Esophagus muscularis mucosa (tissue), 4 donors: ENCODE measurements around the gene GUCY2F. TPM values are rescaled to one million over a fixed set of nuclear protein-coding genes. Genes with fewer than 3 reads are reported as not detected.

ENCODE experiments used
- DNase-seq: peaks from one replicate; pipeline ENCODE4 v3.0.0-alpha.2; 2017; ENCODE audit errors: extremely low spot score
- H3K27ac ChIP-seq, 4 donors: fragments of 200-600 bp; sonication (generic); replicated peaks in 1 of 4; 1 replicate in 3 of 4; 2 replicates in 1 of 4; pipeline ENCODE4 v1.5.1; 2016 to 2019; ENCODE audit warnings: mild to moderate bottlenecking in 1 of 4
- H3K27me3 ChIP-seq, 4 donors: fragments of 200-600 bp; sonication (generic); one replicate each; pipeline versions ENCODE4 v1.5.1 to v1.6.0; 2016 to 2019
- H3K36me3 ChIP-seq, 4 donors: fragments of 200-600 bp; sonication (generic); one replicate each; pipeline ENCODE4 v1.5.1; 2016 to 2019
- H3K4me1 ChIP-seq, 4 donors: fragments of 200-600 bp; sonication (generic); one replicate each; pipeline ENCODE4 v1.5.1; 2016 to 2019
- H3K4me3 ChIP-seq, 4 donors: fragments of 200-600 bp; sonication (generic); 1 replicate in 2 of 4; 2 replicates in 2 of 4; pipeline ENCODE4 v1.5.1; 2016 to 2019; ENCODE audit warnings: mild to moderate bottlenecking in 4 of 4, moderate library complexity in 1 of 4
- H3K9me3 ChIP-seq, 4 donors: fragments of 200-600 bp; sonication (generic); 1 replicate in 3 of 4; 2 replicates in 1 of 4; pipeline ENCODE4 v1.5.1; 2016 to 2019
- EP300 ChIP-seq: sonication (generic); formaldehyde crosslinking; IDR thresholded peaks from one replicate; pipeline ENCODE4 v1.6.1; 2017; ENCODE audit warnings: antibody characterized with exemption
- POLR2A ChIP-seq: fragments of 450-650 bp; IDR thresholded peaks from one replicate; pipeline ENCODE4 v1.6.1; 2017; ENCODE audit warnings: antibody characterized with exemption, moderate library complexity, mild to moderate bottlenecking, low read depth
- POLR2AphosphoS5 ChIP-seq, 2 donors: sonication (generic); formaldehyde crosslinking; IDR thresholded peaks; one replicate each; pipeline ENCODE4 v1.6.1; 2017; ENCODE audit warnings: antibody characterized with exemption in 2 of 2
- WGBS: methylation state at CpG from one replicate; pipeline ENCODE4 v1.1.5; 2018; 5-methylcytosine and 5-hydroxymethylcytosine counted together
- intact Hi-C: fragments of 100-400 bp; cut with DNase I; formaldehyde crosslinking; loops from one replicate; pipeline ENCODE4 v1.15.1; 2023
- total RNA-seq, 4 donors: library from RNA; depleted of rRNA; stranded (reverse); fragments of >200 nt; gene quantifications; one replicate each; pipeline versions ENCODE4 v1.1.0 to v1.2.1, GENCODE V29; 2016
- TF ChIP-seq, protein P1 (sequence below), 3 experiments: fragments of 200-600 bp in 2 of 3; fragments of 450-650 bp in 1 of 3; sonication (generic) in 2 of 3; IDR thresholded peaks; one replicate each; pipeline ENCODE4 v1.5.1; 2017 to 2019; ENCODE audit warnings: antibody characterized with exemption in 3 of 3, mild to moderate bottlenecking in 2 of 3, moderate library complexity in 1 of 3

Gene GUCY2F
- not detected for total RNA-seq

DNA sequence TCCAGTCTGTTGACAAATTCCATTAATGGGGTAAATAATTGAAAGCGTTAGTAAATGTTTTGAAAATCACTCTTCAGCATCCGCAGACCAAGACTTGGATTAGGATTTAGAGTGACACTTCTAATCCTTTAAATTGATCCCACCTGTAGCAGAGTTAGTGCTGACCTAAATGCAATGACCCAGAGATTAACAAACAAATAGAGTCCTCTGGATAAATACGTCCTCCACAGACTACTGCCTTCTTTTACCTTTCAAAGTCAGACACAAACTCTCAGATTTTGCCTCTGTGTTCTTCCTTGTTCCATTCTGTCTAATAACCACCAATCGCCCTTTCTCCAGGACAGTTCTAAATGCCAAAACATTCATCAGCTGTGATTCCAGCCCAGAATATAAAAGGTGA, at the start of gene GUCY2F:
Gene GUCY2F (minus strand): TSS at position 101 of the 400 bp plus-strand sequence. CDS start 6,150 bp downstream, outside the sequence.
- DNase-seq: no peak
- Histone ChIP-seq H3K27me3 (peaks cover 0 to 4% (median 0%) of the 10 kb centered on the region in 4 donors), H3K4me3 (no peak within 1 kb of the TSS), H3K9me3 (no peaks in the 10 kb centered on the region), H3K27ac (no peak within 1 kb of the TSS), H3K36me3 (no peaks in the 10 kb centered on the region), H3K4me1 (no peaks in the 10 kb centered on the region)
- intact Hi-C loops: no loop called here
- TF ChIP-seq, protein P1, sequence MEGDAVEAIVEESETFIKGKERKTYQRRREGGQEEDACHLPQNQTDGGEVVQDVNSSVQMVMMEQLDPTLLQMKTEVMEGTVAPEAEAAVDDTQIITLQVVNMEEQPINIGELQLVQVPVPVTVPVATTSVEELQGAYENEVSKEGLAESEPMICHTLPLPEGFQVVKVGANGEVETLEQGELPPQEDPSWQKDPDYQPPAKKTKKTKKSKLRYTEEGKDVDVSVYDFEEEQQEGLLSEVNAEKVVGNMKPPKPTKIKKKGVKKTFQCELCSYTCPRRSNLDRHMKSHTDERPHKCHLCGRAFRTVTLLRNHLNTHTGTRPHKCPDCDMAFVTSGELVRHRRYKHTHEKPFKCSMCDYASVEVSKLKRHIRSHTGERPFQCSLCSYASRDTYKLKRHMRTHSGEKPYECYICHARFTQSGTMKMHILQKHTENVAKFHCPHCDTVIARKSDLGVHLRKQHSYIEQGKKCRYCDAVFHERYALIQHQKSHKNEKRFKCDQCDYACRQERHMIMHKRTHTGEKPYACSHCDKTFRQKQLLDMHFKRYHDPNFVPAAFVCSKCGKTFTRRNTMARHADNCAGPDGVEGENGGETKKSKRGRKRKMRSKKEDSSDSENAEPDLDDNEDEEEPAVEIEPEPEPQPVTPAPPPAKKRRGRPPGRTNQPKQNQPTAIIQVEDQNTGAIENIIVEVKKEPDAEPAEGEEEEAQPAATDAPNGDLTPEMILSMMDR (IDR thresholded peaks at IDR 0.05): no peak
- TF ChIP-seq EP300: no peak
- no peak for TF ChIP-seq POLR2A
- no peak for TF ChIP-seq POLR2AphosphoS5 (IDR thresholded peaks at IDR 0.05)
- WGBS: 43% methylated on average over 4 of the region's 4 CpGs

DNA sequence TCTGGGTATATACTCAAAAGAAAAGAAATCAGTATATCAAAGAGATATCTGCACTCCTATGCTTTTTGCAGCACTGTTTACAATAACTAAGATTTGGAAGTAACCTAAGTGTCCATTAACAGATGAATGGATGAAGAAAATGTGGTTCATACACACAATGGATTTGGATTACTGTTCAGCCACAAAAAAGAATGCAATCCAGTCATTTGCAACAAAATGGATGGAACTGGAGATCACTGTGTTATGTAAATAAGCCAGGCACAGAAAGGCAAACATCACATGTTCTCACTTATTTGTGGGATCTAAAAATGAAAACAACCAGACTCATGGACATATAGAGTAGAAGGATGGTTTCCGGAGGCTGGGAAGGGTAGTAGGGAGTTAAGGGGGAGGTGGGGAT, 37.1 kb upstream of the GUCY2F start:
- H3K36me3 ChIP-seq: no peaks in the 10 kb centered on the region
- TF ChIP-seq POLR2A (no peak), POLR2AphosphoS5 (IDR thresholded peaks at IDR 0.05) (no peak), EP300 (no peak)
- TF ChIP-seq, protein P1 (IDR thresholded peaks at IDR 0.05): no peak
- H3K27ac ChIP-seq: no peak overlapping the region
- no peak for DNase-seq
- H3K27me3 ChIP-seq: no peaks in the 10 kb centered on the region
- intact Hi-C loops: no loop called here
- no peaks in the 10 kb centered on the region for H3K9me3 ChIP-seq
- H3K4me3 ChIP-seq: no peak overlapping the region
- WGBS: 87% methylated on average over 1 of the region's 1 CpG
- H3K4me1 ChIP-seq: no peaks in the 10 kb centered on the region

DNA sequence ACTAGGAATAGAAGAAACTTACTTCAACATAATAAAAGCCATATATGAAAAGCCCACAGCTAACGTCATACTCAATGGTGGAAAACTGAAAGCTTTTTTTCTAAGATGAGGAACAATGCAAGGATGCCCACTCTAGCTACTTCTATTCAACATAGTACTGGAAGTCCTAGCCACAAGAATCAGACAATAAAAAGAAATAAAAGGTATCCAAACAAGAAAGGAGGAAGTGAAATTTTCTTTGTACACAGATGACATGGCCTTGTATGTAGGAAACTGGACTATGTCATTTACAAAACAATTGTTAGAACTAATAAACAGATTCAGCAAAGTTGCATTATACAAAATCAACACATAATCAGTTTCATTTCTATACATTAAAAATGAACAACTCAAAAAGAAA, 29.2 kb upstream of the GUCY2F start:
- TF ChIP-seq, protein P1 (IDR thresholded peaks at IDR 0.05): no peak
- TF ChIP-seq POLR2AphosphoS5 (IDR thresholded peaks at IDR 0.05) (no peak), POLR2A (no peak), EP300 (no peak)
- Histone ChIP-seq H3K9me3 (no peaks in the 10 kb centered on the region), H3K4me1 (no peaks in the 10 kb centered on the region), H3K36me3 (no peaks in the 10 kb centered on the region), H3K4me3 (no peak overlapping the region), H3K27me3 (peaks cover 0 to 5% (median 0%) of the 10 kb centered on the region in 4 donors), H3K27ac (no peak overlapping the region)
- intact Hi-C loops: no loop called here
- DNase-seq: no peak
- WGBS: 63% methylated on average over 1 of the region's 1 CpG

DNA sequence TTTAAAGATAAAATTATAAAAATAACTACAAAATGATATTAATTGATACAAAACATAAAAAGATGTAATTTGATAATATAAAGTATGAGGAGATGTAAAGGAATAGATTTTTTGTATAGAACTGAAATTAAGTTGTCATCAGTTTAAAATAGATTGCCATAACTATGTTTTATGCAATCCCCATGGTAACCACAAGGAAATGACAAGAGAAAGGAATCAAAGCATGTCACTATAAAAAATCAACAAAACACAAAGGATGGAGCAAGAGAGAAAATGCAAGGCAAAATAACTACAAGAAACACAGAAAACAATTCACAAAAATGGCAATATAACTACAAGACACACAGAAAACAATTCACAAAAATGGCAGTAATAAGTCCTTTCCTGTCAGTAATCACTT, 27.0 kb upstream of the GUCY2F start:
- H3K4me1 ChIP-seq: no peaks in the 10 kb centered on the region
- no peak overlapping the region for H3K27ac ChIP-seq
- intact Hi-C loops: no loop called here
- H3K9me3 ChIP-seq: no peaks in the 10 kb centered on the region
- DNase-seq: no peak
- peaks cover 0 to 5% (median 0%) of the 10 kb centered on the region in 4 donors for H3K27me3 ChIP-seq
- no peaks in the 10 kb centered on the region for H3K36me3 ChIP-seq
- TF ChIP-seq POLR2AphosphoS5 (IDR thresholded peaks at IDR 0.05) (no peak), POLR2A (no peak), EP300 (no peak)
- TF ChIP-seq, protein P1 (IDR thresholded peaks at IDR 0.05): no peak
- no peak overlapping the region for H3K4me3 ChIP-seq

DNA sequence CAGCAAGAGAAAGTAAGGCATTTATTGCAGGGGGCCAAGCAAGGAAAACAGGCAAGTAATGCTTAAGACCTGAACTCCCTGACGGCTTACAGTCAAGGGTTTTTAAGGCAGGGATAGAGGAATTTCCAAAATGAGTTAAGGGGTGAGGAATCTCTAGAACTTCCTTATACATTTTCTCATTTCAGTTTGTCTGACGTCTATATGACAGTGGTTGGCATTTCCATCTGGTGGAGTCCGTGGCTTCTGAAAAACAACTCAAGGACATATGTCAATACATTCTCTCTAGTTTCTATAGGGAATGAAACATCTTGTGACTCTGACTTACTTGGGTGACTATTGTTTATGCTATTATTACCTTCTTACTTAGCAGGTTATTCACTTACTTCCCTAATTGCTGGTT, 19.3 kb upstream of the GUCY2F start:
- Histone ChIP-seq H3K27ac (no peak overlapping the region), H3K9me3 (no peaks in the 10 kb centered on the region), H3K4me1 (no peaks in the 10 kb centered on the region), H3K27me3 (no peaks in the 10 kb centered on the region), H3K4me3 (no peak overlapping the region), H3K36me3 (no peaks in the 10 kb centered on the region)
- WGBS: 63% methylated on average over 3 of the region's 3 CpGs
- intact Hi-C loops: no loop called here
- DNase-seq: no peak
- TF ChIP-seq EP300 (no peak), POLR2AphosphoS5 (IDR thresholded peaks at IDR 0.05) (no peak), POLR2A (no peak)
- TF ChIP-seq, protein P1 (IDR thresholded peaks at IDR 0.05): no peak
